HPDE6-E6E7 (cell line): ENCODE results near the gene CBLIF.
A peak's percentile ranks its signal among the peaks of the same experiment; 100 is the strongest.
"Not testable (repeated sequence)": the region's sequence is repeated elsewhere in the genome, so short reads cannot be mapped to it uniquely, and the experiment has no call there.

Source experiments
- DNase-seq: peaks from one replicate; pipeline ENCODE4 v3.0.0; 2011; ENCODE audit warnings: missing footprints; ENCODE audit errors: extremely low spot score

The CBLIF gene

GRCh38 chr11:59845399-59845798, at the start of gene CBLIF:
TSS of gene CBLIF (minus strand) at chr11:59845499. CDS start at chr11:59845453, 46 bp downstream.
- no peak for DNase-seq

- DNase-seq = peak; percentile 27
Measured at GRCh38 chr11:59894616-59895015, 49.3 kb upstream of the CBLIF start.

GRCh38 chr11:59891781-59892181, 46.5 kb upstream of the CBLIF start:
- DNase-seq = no peak

- DNase-seq = not testable (repeated sequence)
Measured at GRCh38 chr11:59887156-59887555, 41.9 kb upstream of the CBLIF start.

- DNase-seq = no peak
Measured at GRCh38 chr11:59883597-59883996, 38.3 kb upstream of the CBLIF start.

- DNase-seq = no peak
Measured at GRCh38 chr11:59879567-59879966, 34.3 kb upstream of the CBLIF start.

GRCh38 chr11:59878575-59878974, 33.3 kb upstream of the CBLIF start, which contains the start of gene OOSP3:
TSS of gene OOSP3 (plus strand) at chr11:59878782. CDS start at chr11:59878809, 27 bp downstream.
- DNase-seq = no peak

- DNase-seq = no peak
Measured at GRCh38 chr11:59877784-59878183, 32.5 kb upstream of the CBLIF start.

GRCh38 chr11:59877325-59877724, 32.0 kb upstream of the CBLIF start:
- no peak for DNase-seq

GRCh38 chr11:59875856-59876519, 30.7 kb upstream of the CBLIF start:
- no peak for DNase-seq

- no peak for DNase-seq
Measured at GRCh38 chr11:59872076-59872475, 26.8 kb upstream of the CBLIF start.

GRCh38 chr11:59867946-59868345, 22.6 kb upstream of the CBLIF start:
- no peak for DNase-seq

GRCh38 chr11:59866836-59867235, 21.5 kb upstream of the CBLIF start:
- DNase-seq = no peak

- no peak for DNase-seq
Measured at GRCh38 chr11:59866397-59866796, 21.1 kb upstream of the CBLIF start, which contains the start of gene TCN1. TSS of gene TCN1 (minus strand) at chr11:59866487. CDS start at chr11:59866470, 17 bp downstream.

GRCh38 chr11:59865031-59865430, 19.7 kb upstream of the CBLIF start:
- peak; percentile 41 for DNase-seq

GRCh38 chr11:59862252-59862651, 17.0 kb upstream of the CBLIF start:
- no peak for DNase-seq

GRCh38 chr11:59859673-59860072, 14.4 kb upstream of the CBLIF start:
- DNase-seq = no peak

- peak; percentile 40 for DNase-seq
Measured at GRCh38 chr11:59857439-59858434, 12.4 kb upstream of the CBLIF start.

GRCh38 chr11:59854871-59855270, 9.6 kb upstream of the CBLIF start:
- DNase-seq = no peak

- not testable (repeated sequence) for DNase-seq
Measured at GRCh38 chr11:59851416-59851815, 6.1 kb upstream of the CBLIF start.

- DNase-seq = not testable (repeated sequence)
Measured at GRCh38 chr11:59849551-59849950, 4.3 kb upstream of the CBLIF start.

- no peak for DNase-seq
Measured at GRCh38 chr11:59849129-59849528, 3.8 kb upstream of the CBLIF start.
